Middle frontal gyrus (tissue), 1 donor: ENCODE data around the gene TLX2.
"Not testable (repeated sequence)": the region's sequence is repeated elsewhere in the genome, so short reads cannot be mapped to it uniquely, and the experiment has no call there.

Source experiments
- DNase-seq: peaks from one replicate; pipeline ENCODE4 v3.0.0-alpha.2; 2015; ENCODE audit warnings: low spot score; ENCODE audit errors: extremely low spot score

TLX2 gene

DNA sequence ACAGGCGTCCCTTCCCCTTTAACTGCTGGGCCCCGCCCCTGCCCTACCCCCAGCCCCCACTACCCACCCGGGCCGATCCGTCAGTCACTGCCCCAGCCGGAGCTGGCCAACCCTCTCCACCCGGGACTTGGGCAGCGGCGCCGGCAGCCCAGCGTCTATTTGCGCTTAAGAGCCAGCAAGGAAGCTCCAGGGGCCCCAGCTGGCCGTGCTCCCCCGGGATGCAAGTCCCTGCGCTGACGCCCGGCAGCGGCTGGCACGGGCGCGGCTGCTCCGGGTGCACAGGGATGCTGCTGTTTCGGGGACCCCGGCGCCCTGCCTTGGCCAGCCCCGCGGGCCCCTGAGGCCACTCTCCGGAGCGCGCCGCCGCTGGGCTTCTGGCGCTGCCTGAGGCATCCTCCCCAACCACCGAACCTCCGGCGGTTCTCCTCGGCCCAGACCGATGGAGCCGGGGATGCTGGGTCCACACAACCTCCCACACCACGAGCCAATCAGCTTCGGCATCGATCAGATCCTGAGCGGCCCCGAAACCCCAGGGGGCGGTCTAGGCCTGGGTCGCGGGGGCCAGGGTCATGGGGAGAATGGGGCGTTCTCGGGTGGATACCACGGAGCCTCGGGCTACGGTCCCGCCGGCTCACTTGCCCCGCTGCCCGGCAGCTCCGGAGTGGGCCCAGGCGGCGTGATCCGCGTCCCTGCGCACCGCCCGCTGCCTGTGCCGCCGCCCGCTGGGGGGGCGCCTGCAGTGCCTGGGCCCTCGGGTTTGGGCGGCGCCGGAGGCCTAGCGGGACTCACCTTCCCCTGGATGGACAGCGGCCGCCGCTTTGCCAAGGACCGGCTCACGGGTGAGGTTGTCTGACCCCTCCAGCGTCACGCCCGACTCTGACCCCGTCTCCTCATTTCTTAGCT, at the start of gene TLX2:
Gene TLX2 (plus strand): TSS at position 83 of the 903 bp plus-strand sequence. CDS start 357 bp downstream, at position 440.
- DNase-seq = no peak

DNA sequence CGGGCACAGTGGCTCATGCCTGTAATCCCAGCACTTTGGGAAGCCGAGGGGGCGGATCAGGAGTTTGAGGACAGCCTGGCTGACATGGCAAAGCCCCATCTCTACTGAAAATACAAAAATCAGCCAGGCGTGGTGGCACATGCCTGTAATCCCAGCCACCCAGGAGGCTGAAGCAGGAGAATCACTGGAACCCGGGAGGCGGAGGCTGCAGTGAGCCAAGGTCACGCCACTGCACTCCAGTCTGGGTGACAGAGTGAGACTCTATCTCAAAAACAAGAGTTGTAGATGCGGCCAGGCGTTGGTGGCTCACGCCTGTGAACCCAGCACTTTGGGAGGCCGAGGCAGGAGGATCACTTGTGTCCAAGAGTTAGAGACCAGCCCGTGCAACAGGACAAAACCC, 43.5 kb upstream of the TLX2 start:
- not testable (repeated sequence) for DNase-seq

- DNase-seq = no peak
Measured at GRCh38 chr2:74471332-74472065, 42.8 kb upstream of the TLX2 start.

- peak; percentile 96 for DNase-seq
Measured at GRCh38 chr2:74472086-74472944, 41.9 kb upstream of the TLX2 start, which contains the start of gene MRPL53. Gene MRPL53 (minus strand): TSS chr2:74472680. CDS start chr2:74472660, 20 bp downstream.

DNA sequence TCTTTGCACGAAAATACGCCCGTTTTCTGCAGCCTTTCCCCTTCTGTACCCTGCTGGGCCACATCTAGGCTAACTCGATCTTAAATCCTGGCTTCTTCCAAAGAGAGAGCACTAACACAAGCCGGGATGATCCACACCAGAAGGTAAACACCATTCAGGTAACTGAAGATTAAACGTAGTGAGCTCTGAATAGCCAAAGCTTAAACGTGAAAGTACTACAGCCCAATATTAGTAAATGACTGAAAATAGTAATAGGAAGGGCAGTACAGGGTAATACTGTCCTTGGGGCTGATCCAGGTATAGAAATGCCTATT, 41.3 kb upstream of the TLX2 start:
- no peak for DNase-seq

DNA sequence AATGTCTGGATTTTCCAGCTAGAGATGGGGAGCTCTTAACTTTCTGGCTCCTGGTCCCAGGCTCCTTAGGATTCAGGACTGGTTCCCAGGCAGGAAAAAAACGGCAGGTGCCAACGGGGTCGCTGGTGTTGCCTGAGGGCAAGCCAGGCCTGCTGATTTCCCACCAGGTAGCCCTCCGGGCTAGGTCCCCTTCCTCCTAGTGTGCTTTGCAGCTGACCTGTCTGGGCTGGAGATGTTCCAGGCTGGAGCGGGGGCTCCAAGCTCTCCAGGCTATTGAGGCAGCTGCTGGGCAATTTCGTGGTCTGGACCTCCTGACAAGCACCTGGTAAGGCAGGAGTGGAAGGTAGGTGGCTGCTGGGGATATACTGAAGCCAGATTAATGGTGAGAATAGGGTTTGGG, 39.8 kb upstream of the TLX2 start:
- DNase-seq = no peak

GRCh38 chr2:74474899-74475298, 39.4 kb upstream of the TLX2 start:
- no peak for DNase-seq

DNA sequence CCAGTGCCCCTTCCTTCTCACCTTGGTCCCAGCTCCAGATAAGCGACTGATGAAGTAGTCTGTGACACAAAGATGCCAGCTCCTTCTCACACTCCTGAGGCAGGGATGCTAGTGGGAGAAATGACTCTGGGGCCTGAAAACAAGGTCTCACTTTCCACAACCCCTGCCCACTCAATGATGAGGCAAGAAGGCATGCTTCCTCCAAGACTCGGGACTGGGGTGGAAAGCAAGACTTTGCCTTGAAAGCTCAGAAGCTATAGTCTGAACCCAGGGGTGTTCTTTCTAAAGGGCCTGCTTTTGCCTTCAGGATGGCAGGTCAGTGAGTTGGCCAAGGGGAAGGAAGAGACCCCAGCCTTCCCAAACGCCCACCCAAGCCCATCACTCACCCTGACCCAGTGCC, 32.8 kb upstream of the TLX2 start:
- DNase-seq = no peak

GRCh38 chr2:74481961-74482800, 32.1 kb upstream of the TLX2 start:
- DNase-seq = peak; percentile 16

- peak; percentile 94 for DNase-seq
Measured at GRCh38 chr2:74482801-74483674, 31.2 kb upstream of the TLX2 start, which contains the start of the genes CCDC142 and TTC31. Gene CCDC142 (minus strand): TSS chr2:74482998. CDS start chr2:74482837, 161 bp downstream. Gene TTC31 (plus strand): TSS chr2:74483081. CDS start chr2:74483096, 15 bp downstream.

GRCh38 chr2:74483675-74484164, 30.5 kb upstream of the TLX2 start:
- DNase-seq = not testable (repeated sequence)

DNA sequence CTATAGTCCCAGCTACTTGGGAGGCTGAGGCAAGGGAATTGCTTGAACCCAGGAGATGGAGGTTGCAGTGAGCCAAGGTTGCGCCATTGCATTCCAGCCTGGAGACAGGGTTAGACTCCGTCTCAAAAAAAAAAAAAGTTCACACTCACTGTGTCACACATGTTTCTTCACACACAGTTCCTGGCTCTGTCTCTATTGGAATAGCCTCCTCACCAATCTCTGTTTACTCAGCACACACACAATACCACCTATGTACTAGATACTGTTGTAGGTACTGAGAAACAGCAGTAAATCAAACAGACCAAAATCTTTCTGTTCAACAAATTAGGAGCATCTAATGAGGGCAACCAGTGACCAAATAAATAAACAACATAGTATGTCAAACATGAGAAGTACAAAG, 28.1 kb upstream of the TLX2 start:
- no peak for DNase-seq

DNA sequence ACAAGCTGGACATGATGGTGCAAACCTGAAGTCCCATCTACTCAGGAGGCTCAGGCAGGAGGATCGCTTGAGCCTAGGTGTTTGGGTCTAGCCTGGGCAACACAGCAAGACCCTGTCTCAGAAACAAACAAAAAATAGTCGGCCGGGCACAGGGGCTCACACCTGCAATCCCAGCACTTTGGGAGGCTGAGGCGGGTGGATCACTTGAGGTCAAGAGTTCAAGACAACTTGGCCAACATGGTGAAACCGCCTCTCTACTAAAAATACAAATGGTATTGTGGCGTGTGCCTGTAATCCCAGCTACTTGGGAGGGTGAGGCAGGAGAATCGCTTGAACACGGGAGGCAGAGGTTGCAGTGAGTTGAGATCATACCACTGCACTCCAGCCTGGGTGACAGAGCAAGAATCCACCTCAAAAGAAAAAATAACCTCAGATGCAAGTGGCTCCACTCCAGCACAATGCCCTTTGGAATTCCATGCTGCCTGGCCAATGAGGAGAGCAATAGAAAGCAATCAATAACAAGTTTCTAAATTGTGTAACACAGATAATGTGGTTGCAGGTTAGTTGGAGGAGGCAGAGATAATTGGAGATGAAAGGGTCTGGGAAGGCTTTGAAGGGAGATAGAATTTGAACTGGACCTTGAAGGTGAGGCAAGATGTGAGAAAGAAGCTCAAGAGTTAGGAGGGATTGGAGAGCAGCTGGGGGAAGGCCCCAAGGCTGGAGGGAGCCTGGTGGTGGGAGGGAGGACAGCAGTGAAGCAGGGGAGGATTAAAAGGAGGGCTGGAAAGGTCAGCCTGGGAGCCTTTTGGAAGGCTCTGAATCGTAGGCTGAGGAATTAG, 25.4 kb upstream of the TLX2 start:
- DNase-seq = no peak

- no peak for DNase-seq
Measured at GRCh38 chr2:74489906-74490305, 24.3 kb upstream of the TLX2 start.

DNA sequence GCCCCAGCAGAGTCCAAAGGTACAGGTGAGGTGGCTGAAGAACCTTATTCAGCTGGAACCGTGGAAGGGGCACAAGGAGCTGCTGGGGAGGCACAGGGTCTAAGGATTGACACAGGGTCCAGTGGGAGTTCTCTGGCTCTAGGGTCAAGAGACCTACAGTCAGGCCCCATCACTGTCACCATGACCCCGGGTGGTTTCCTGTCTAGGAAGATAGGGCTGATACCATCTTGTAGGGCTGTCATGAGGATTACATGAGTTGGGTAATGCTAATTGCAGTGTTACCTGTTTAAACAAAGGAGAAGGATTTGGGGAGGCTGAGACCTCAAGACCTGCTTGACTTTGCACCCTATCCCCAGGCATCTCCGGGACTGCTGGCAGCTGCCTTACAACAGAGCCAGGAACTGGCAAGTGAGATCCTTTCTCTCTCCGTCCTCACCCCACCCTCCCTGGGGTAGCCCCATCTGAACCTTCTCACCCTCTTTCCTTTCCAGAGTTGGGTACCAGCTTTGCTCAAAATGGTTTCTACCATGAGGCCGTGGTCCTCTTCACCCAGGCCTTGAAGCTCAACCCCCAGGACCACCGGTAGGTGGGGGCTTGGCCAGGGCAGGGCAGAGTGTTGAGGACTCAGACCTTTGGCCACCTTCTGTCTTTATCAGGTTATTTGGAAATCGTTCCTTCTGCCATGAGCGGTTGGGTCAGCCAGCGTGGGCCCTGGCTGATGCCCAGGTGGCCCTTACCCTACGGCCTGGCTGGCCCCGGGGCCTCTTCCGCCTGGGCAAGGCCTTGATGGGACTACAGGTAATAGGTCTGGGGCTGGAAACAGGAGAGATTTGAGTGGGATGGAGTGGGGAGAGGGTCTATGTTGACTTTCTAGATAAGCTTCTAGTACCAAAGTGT, 22.4 kb upstream of the TLX2 start:
- no peak for DNase-seq

DNA sequence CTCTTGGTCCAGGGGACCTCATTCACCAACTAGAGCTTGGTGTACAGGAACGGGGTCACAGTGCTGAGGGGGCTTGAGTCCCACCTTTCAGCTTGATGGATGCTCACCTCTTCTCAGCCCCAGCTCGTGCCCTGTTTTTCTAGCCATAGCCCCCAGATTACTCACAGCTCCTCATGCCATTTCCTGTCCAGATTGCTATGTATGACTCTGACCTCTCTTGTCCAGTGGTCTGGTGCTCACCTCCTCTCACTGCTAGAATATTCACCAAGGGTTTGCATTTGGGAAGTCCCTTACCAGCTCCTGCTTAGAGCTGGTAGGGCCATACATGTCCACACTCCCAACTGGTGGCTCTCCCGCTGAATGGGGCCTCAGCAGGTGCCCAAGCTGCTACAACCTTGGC, 20.7 kb upstream of the TLX2 start:
- DNase-seq = no peak

DNA sequence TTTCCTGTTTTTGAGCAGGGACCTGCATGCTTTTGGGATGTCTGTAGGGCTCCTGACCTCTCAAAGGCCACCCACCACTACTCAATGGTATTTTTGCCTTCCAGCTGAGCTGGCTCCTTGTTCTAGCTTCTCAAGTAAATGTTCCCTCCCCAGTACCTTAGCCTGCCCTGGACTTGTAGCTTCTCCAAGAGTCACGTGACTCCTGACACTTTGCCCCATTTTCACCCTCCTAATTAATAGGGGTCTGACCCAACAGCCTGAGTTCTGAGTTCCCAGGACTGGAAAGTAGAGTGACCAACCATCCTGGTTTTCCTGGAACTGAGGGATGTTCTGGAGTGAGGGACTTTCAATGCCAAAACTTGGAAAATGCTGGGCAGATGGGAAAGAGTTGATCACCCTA, 18.8 kb upstream of the TLX2 start:
- DNase-seq = no peak
